MG63 (cell line): ENCODE results near the gene EXOSC9. TPM values are rescaled to one million over a fixed set of nuclear protein-coding genes. Genes with fewer than 3 reads are reported as not detected.

Experiments used
- DNase-seq: peaks from one replicate; pipeline ENCODE4 v3.0.0-alpha.2; 2020
- H3K27me3 ChIP-seq: fragments of 250-450 bp; sonication (Bioruptor Pico); 2 replicates; pipeline ENCODE4 v1.5.1; 2020; ENCODE audit warnings: mild to moderate bottlenecking, moderate library complexity
- H3K36me3 ChIP-seq: fragments of 250-450 bp; sonication (Bioruptor Pico); 2 replicates; pipeline ENCODE4 v1.5.1; 2020; ENCODE audit warnings: mild to moderate bottlenecking, moderate library complexity
- H3K4me3 ChIP-seq: fragments of 250-450 bp; sonication (Bioruptor Pico); 2 replicates; pipeline ENCODE4 v1.5.1; 2020; ENCODE audit warnings: mild to moderate bottlenecking, moderate library complexity
- H3K9me3 ChIP-seq: fragments of 250-450 bp; sonication (Bioruptor Pico); 2 replicates; pipeline ENCODE4 v1.5.1; 2020; ENCODE audit warnings: mild to moderate bottlenecking, moderate library complexity
- total RNA-seq: library from RNA; depleted of rRNA; stranded (reverse); fragments of >200 nt; shearing (Covaris generic); gene quantifications from 2 replicates; pipeline ENCODE4 v1.2.3, GENCODE V29; 2014; ENCODE audit warnings: low replicate concordance

The EXOSC9 gene
- total RNA-seq, 1 experiment from 2014 or later = 76.5 TPM

DNA sequence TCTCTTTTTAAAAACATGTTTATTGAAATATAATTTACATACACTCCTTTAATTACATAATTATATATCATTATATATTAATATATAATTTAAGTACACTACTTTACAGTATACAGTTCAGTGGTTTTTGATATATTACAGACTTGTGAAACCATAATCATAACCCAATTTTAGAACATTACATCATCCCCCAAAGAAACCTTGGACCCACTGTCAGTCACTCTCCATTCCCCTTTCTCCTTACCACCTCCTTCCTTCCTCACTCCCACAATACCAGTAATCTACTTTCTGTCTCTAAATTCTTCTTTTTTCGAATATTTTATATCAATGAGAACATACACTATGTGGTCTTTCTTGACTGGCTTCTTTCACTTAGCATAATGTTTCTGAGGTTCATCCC is 17.9 kb upstream of the EXOSC9 start:
- Histone ChIP-seq H3K9me3 (peaks cover 10% of the 10 kb centered on the region), H3K4me3 (no peak overlapping the region), H3K36me3 (peaks cover 4% of the 10 kb centered on the region; the same call in 1 of the 2 replicates), H3K27me3 (no peaks in the 10 kb centered on the region)
- DNase-seq = no peak

DNA sequence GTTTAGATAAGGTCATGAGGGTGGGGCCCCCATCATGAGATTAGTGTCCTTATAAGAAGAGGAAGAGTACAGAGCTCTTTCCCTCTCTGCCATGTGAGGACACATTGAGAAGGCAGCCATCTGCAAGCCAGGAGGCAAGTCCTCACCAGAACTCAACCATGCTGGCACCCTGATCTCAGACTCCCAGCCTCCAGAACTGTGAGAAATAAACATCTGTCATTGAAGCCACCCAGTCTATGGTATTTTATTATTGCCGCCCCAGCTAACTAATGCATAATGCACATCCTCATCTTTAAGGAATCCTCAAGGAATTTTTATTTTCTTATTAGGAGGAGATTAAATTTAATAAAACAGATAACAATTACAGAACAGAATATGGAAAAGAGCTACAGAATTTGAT is 16.7 kb upstream of the EXOSC9 start:
- Histone ChIP-seq H3K4me3 (no peak overlapping the region), H3K36me3 (peaks cover 4% of the 10 kb centered on the region; the same call in 1 of the 2 replicates), H3K9me3 (peaks cover 10% of the 10 kb centered on the region), H3K27me3 (no peaks in the 10 kb centered on the region)
- no peak for DNase-seq

- Histone ChIP-seq H3K9me3 (peaks cover 10% of the 10 kb centered on the region), H3K4me3 (peak overlapping the region; percentile 2; the same call in 1 of the 2 replicates), H3K27me3 (no peaks in the 10 kb centered on the region), H3K36me3 (peaks cover 4% of the 10 kb centered on the region; the same call in 1 of the 2 replicates)
- DNase-seq = peak; percentile 93
Observed at GRCh38 chr4:121784975-121785374, 16.1 kb upstream of the EXOSC9 start.

GRCh38 chr4:121785479-121785878 is 15.6 kb upstream of the EXOSC9 start:
- peak; percentile 94 for DNase-seq
- Histone ChIP-seq H3K4me3 (peak overlapping the region; percentile 2; the same call in 1 of the 2 replicates), H3K36me3 (peaks cover 4% of the 10 kb centered on the region; the same call in 1 of the 2 replicates)

DNA sequence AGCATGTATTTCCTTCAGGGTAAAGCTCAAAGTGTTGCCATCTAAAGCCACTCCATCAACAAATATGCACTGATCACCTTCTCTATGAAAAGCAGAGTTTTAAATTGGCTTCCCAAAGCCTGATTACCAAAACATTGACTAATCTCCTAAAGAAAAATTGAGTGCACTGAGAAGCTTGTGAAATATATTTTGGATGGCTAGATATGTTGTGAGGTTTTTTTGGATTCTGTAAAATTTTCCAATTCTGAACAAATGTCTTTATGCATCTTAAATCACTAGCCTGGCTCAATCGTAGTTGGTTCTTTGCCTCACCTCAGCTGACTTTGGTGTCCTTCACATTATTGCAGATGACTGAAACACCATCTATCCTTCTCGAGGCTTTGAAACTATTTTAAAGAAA is 14.9 kb upstream of the EXOSC9 start:
- peaks cover 4% of the 10 kb centered on the region; the same call in 1 of the 2 replicates for H3K36me3 ChIP-seq
- no peak for DNase-seq
- H3K4me3 ChIP-seq = no peak overlapping the region
- H3K27me3 ChIP-seq = no peaks in the 10 kb centered on the region
- H3K9me3 ChIP-seq = peaks cover 10% of the 10 kb centered on the region

More at GRCh38 chr4:121785479-121785878, 15.6 kb upstream of the EXOSC9 start:
- Histone ChIP-seq H3K27me3 (no peaks in the 10 kb centered on the region), H3K9me3 (peaks cover 10% of the 10 kb centered on the region)

GRCh38 chr4:121788896-121789295 is 12.2 kb upstream of the EXOSC9 start:
- Histone ChIP-seq H3K36me3 (no peaks in the 10 kb centered on the region), H3K9me3 (peaks cover 3% of the 10 kb centered on the region), H3K27me3 (no peaks in the 10 kb centered on the region), H3K4me3 (no peak overlapping the region)
- DNase-seq = no peak

DNA sequence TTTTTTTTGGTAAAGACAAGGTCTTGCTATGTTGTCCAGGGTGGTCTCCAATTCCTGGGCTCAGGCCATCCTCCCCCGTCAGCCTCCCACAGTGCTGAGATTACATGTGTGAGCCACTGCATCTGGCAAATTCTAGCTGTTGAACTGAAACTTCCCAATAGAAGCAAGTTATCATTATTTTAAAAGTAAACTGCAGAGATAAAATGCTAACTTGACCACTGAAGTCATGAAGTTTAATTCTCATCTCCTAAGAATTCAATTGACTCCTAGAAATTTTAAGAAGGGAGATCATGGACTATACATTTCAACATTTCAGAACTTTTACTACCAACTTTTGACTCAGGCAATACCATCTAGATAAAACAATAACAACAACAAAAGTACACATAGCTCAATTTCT is 11.7 kb upstream of the EXOSC9 start:
- no peak for DNase-seq
- H3K36me3 ChIP-seq = no peaks in the 10 kb centered on the region
- no peak overlapping the region for H3K4me3 ChIP-seq
- H3K27me3 ChIP-seq = no peaks in the 10 kb centered on the region
- no peaks in the 10 kb centered on the region; the same call in 1 of the 2 replicates for H3K9me3 ChIP-seq

DNA sequence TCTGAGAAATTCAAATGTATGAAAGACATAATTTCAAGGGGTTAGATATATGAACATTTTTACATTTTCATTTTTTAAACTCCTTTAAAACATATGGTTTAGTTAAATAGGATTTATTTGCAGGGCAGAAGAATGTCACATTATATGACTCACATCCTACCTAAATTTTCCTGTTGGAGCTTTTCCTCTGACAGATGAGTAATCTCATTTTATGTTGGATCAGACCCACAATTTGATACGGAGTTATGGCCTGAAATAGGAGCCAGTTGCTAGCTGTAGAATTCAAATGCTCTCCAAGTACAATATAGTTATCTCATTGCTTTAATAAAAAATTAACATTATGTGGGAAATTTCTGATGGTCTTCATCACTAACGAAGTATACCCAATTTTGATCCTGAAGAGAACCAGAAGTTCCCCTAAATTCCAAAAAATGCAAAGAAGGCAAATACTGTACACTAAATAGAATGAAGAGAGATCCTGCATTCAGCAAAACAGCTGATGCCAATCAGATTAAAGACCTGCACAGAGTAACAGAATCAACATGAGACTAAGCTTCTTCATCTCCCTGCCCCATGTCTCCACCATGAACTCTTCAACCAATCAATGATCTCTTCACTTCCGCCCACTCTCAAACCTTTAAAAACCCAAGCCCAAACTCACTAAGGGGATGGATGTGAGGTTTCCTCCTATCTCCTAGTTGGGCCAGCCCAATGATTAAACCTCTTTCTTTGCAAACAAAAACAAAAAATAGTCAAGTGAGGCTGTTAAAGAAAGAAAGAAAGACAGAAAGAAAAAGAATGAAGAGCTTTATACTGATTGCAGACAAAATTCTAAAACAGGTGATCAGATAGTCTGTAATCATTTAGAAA is 10.9 kb upstream of the EXOSC9 start:
- Histone ChIP-seq H3K36me3 (no peaks in the 10 kb centered on the region), H3K4me3 (no peak overlapping the region), H3K9me3 (no peaks in the 10 kb centered on the region), H3K27me3 (no peaks in the 10 kb centered on the region)
- no peak for DNase-seq

DNA sequence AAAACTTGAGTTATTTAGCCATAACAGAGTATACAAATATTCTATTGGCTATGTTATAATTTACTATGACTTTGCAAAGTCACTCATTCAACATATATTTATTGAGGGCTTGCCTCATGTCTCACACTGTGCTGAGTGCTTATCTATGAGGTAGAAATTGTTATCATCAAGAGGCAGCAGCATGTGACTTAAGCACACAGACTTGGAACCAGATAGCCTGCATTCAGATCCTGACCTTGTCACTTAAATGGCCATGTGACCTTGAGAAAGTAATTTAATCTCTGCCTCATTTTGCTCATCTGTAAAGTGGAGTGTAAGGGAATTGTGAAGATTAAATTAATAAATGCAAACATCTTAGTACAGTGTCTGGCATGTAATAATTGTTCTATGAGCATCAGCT is 10.1 kb upstream of the EXOSC9 start:
- DNase-seq = no peak
- Histone ChIP-seq H3K4me3 (no peak overlapping the region), H3K9me3 (no peaks in the 10 kb centered on the region), H3K27me3 (no peaks in the 10 kb centered on the region), H3K36me3 (no peaks in the 10 kb centered on the region)

DNA sequence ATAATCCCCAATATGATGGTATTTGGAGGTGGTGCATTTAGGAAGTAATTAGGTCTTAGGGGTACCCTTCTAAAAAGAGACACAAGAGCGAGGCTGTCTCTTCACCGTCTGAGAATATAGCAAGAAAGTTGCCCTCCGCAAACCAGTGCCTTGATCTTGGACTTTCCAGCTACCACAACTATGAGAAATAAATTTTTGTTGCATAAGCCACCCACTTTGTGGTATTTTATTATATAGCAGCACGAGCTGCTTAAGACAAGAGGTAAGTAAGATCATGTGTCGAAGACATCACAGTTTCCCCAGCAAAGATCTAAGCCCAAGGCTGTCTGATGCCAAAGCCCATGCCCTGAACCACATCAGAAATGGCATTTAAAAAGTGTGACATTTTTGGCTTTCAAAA is 9.6 kb upstream of the EXOSC9 start:
- Histone ChIP-seq H3K27me3 (no peaks in the 10 kb centered on the region), H3K4me3 (no peak overlapping the region), H3K36me3 (no peaks in the 10 kb centered on the region), H3K9me3 (no peaks in the 10 kb centered on the region)
- no peak for DNase-seq

- Histone ChIP-seq H3K4me3 (no peak overlapping the region), H3K9me3 (no peaks in the 10 kb centered on the region), H3K27me3 (no peaks in the 10 kb centered on the region), H3K36me3 (no peaks in the 10 kb centered on the region)
- DNase-seq = no peak
Observed at GRCh38 chr4:121792966-121793365, 8.2 kb upstream of the EXOSC9 start.

DNA sequence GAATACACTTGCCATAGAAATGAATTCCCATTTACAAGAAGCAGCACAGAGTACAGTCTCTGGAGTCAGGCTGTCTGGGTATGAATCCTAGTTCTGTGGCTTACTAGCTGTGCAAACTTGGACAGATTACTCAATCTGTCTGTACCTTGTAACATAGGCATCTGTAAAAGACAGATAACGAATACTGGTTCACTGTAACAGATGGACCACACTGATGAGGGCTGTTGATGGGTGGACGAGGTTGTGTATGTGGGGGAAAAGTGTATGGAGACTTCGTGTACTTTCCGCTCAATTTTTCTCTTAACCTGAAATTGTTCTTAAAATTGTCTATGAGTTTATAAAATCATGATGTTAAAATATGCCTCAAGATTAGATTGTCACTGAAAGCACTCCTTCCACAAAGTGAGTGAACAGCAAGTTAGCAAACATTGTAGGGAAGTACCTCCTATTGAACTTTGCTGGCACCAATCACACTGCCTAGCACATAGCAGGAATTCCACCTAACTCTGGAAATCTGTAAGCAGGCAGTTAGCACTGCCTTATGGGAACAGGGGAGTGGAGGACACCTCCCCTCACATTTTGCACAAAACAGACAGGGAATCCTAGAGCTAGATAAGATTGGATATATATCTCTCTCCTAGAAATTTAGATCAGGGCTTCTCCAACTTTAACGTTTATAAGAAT is 6.5 kb upstream of the EXOSC9 start:
- DNase-seq = no peak
- Histone ChIP-seq H3K36me3 (no peaks in the 10 kb centered on the region), H3K9me3 (no peaks in the 10 kb centered on the region), H3K27me3 (no peaks in the 10 kb centered on the region), H3K4me3 (no peak overlapping the region)

DNA sequence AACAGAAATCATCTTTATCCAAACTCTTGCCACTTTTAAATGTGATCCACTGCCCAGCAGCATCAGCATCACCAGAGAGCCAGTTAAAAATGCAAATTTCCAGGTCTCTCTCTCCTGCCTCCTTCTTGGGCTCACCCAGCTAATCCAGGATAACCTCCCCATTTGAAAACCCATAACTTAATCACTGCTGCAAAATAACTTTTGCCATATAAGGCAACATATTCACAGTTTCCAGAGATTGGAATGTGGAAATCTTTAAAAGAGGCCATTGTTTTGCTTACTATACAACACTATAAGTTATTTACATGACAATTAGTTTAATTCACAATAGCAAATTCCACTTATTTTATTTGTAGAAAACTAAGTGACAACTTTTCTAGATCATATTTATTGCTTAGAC is 4.8 kb upstream of the EXOSC9 start:
- no peak overlapping the region for H3K4me3 ChIP-seq
- no peaks in the 10 kb centered on the region for H3K27me3 ChIP-seq
- DNase-seq = no peak
- 0 out of 2 replicates have a peak, but pooled peaks cover under 1% of the 10 kb centered on the region for H3K36me3 ChIP-seq
- H3K9me3 ChIP-seq = no peaks in the 10 kb centered on the region

DNA sequence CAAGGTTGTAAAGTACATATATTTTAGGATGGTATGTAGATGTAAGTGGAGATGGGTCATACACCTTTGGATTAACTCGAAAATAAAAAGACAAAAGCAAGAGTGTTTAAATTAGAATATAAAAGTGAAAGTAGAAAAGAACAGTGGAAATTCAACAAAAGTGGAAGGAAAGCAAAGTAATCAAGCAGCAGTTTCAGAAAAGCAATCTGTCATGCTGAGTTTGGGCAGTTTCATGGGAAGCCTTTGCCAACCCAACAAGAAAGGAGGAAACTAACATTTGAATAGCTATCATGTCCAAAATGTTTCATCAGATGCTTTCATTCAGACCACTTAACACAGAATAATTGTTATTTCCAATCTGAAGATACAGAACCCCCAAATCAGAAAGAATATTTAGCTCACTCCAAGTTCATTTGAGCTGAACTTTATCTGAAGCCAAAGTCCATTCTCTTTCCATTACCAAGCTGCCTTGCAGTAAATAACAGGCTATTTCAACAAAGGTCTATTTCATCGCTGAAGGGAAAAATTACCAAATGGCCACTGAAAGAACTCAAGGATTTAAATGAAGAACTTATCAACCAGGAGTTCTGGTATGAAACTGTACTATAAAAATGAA is 1.8 kb upstream of the EXOSC9 start:
- Histone ChIP-seq H3K36me3 (peaks cover 27% of the 10 kb centered on the region), H3K27me3 (no peaks in the 10 kb centered on the region), H3K4me3 (no peak overlapping the region), H3K9me3 (no peaks in the 10 kb centered on the region)
- DNase-seq = no peak

- H3K9me3 ChIP-seq = no peaks in the 10 kb centered on the region
- H3K27me3 ChIP-seq = no peaks in the 10 kb centered on the region
- H3K36me3 ChIP-seq = peaks cover 34% of the 10 kb centered on the region
- H3K4me3 ChIP-seq = no peak overlapping the region
- no peak for DNase-seq
Observed at GRCh38 chr4:121799867-121800501, 1.1 kb upstream of the EXOSC9 start.

- no peak for DNase-seq
- Histone ChIP-seq H3K9me3 (no peaks in the 10 kb centered on the region), H3K27me3 (no peaks in the 10 kb centered on the region), H3K36me3 (peaks cover 40% of the 10 kb centered on the region), H3K4me3 (peak overlapping the region; percentile 85)
Observed at GRCh38 chr4:121800638-121800960, 524 bp upstream of the EXOSC9 start.

GRCh38 chr4:121801715-121802075 is 572 bp downstream of the EXOSC9 start:
- peaks cover 50% of the 10 kb centered on the region for H3K36me3 ChIP-seq
- H3K4me3 ChIP-seq = peak overlapping the region; percentile 85
- DNase-seq = no peak
- H3K27me3 ChIP-seq = no peaks in the 10 kb centered on the region
- no peaks in the 10 kb centered on the region for H3K9me3 ChIP-seq
